Keratinocyte (primary cell): ENCODE data around the gene SDK2.

Experiments
- EZH2 ChIP-seq: IDR thresholded peaks from one replicate; pipeline ENCODE4 v1.6.1; 2012; ENCODE audit warnings: inconsistent platforms, mild to moderate bottlenecking, low read length, moderate library complexity
- TF ChIP-seq, protein P1 (sequence below), 3 experiments: IDR thresholded peaks in 1 of 3; conservative IDR thresholded peaks in 1 of 3; optimal IDR thresholded peaks in 1 of 3; 2 replicates in 2 of 3; 3 replicates in 1 of 3; pipeline versions ENCODE3 to v1.5.1; 2011; ENCODE audit warnings: low read length in 3 of 3, mild to moderate bottlenecking in 3 of 3, moderate library complexity in 2 of 3, control low read depth in 1 of 3, inconsistent platforms in 1 of 3; ENCODE audit not compliant: insufficient read depth in 2 of 3; ENCODE audit errors: extremely low read depth in 1 of 3

- no peak for TF ChIP-seq EZH2
- TF ChIP-seq, protein P1, sequence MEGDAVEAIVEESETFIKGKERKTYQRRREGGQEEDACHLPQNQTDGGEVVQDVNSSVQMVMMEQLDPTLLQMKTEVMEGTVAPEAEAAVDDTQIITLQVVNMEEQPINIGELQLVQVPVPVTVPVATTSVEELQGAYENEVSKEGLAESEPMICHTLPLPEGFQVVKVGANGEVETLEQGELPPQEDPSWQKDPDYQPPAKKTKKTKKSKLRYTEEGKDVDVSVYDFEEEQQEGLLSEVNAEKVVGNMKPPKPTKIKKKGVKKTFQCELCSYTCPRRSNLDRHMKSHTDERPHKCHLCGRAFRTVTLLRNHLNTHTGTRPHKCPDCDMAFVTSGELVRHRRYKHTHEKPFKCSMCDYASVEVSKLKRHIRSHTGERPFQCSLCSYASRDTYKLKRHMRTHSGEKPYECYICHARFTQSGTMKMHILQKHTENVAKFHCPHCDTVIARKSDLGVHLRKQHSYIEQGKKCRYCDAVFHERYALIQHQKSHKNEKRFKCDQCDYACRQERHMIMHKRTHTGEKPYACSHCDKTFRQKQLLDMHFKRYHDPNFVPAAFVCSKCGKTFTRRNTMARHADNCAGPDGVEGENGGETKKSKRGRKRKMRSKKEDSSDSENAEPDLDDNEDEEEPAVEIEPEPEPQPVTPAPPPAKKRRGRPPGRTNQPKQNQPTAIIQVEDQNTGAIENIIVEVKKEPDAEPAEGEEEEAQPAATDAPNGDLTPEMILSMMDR (optimal IDR thresholded peaks at IDR 0.05 in 1 of 3, IDR thresholded peaks at IDR 0.05 in 1 of 3, conservative IDR thresholded peaks at IDR 0.05 in 1 of 3; ENCODE audit: extremely low read depth in 1 of 3, insufficient read depth in 2 of 3, low read length in 3 of 3) = no peak
Observed at GRCh38 chr17:73497721-73498120, 146.5 kb downstream of the SDK2 start.
